HG02678 (cell line): Measurements from ENCODE around the gene RAD51.
"Not testable (repeated sequence)": the region's sequence is repeated elsewhere in the genome, so short reads cannot be mapped to it uniquely, and the experiment has no call there.

Source experiments
- ATAC-seq: cut with Tn5 transposase; IDR thresholded peaks from one replicate; pipeline ENCODE4 v1.9.1; 2021; ENCODE audit warnings: mild to moderate bottlenecking, moderate library complexity; ENCODE audit not compliant: unreplicated experiment

Gene RAD51

GRCh38 chr15:40694688-40695468, at the start of gene RAD51:
TSS of gene RAD51 (plus strand) at chr15:40695174. CDS start at chr15:40698759, 3,585 bp downstream.
- ATAC-seq: peak; percentile 85

- ATAC-seq: no peak
Measured at GRCh38 chr15:40647523-40647922, 47.5 kb upstream of the RAD51 start.

- no peak for ATAC-seq
Measured at GRCh38 chr15:40650479-40650878, 44.5 kb upstream of the RAD51 start.

- no peak for ATAC-seq
Measured at GRCh38 chr15:40660686-40661085, 34.3 kb upstream of the RAD51 start.

- ATAC-seq: no peak
Measured at GRCh38 chr15:40664909-40665308, 30.1 kb upstream of the RAD51 start.

- not testable (repeated sequence) for ATAC-seq
Measured at GRCh38 chr15:40676290-40676689, 18.7 kb upstream of the RAD51 start.

GRCh38 chr15:40676906-40677305, 18.1 kb upstream of the RAD51 start:
- not testable (repeated sequence) for ATAC-seq

- no peak for ATAC-seq
Measured at GRCh38 chr15:40680151-40680550, 14.8 kb upstream of the RAD51 start.

- ATAC-seq: not testable (repeated sequence)
Measured at GRCh38 chr15:40680959-40681358, 14.0 kb upstream of the RAD51 start.

- no peak for ATAC-seq
Measured at GRCh38 chr15:40684381-40684780, 10.6 kb upstream of the RAD51 start.

- no peak for ATAC-seq
Measured at GRCh38 chr15:40685376-40685775, 9.6 kb upstream of the RAD51 start.

- no peak for ATAC-seq
Measured at GRCh38 chr15:40688932-40689799, 5.8 kb upstream of the RAD51 start.

- no peak for ATAC-seq
Measured at GRCh38 chr15:40691737-40692136, 3.2 kb upstream of the RAD51 start.

- ATAC-seq: no peak
Measured at GRCh38 chr15:40693904-40694687, 878 bp upstream of the RAD51 start.

- peak; percentile 24 for ATAC-seq
Measured at GRCh38 chr15:40695469-40695890, 506 bp downstream of the RAD51 start.

- no peak for ATAC-seq
Measured at GRCh38 chr15:40696228-40696627, 1.3 kb downstream of the RAD51 start.

- ATAC-seq: no peak
Measured at GRCh38 chr15:40697916-40698315, 2.9 kb downstream of the RAD51 start.

- ATAC-seq: no peak
Measured at GRCh38 chr15:40702077-40702476, 7.1 kb downstream of the RAD51 start.

- ATAC-seq: no peak
Measured at GRCh38 chr15:40706121-40706520, 11.1 kb downstream of the RAD51 start.

- ATAC-seq: no peak
Measured at GRCh38 chr15:40714144-40714543, 19.2 kb downstream of the RAD51 start.

- no peak for ATAC-seq
Measured at GRCh38 chr15:40716165-40716564, 21.2 kb downstream of the RAD51 start.
